Stimulated activated CD8-positive, alpha-beta memory T cell treated with anti-CD3 and anti-CD28 coated beads, Interleukin-7, amount 100 ng/mL, for 1 hour (primary cell): ENCODE data around the gene MEDAG.

Experiments used
- DNase-seq, 2 donors: peaks; one replicate each; pipeline ENCODE4 v3.0.0-alpha.2; 2020; ENCODE audit warnings: low read depth in 2 of 2

Gene MEDAG

GRCh38 chr13:30872685-30873461, 33.2 kb upstream of the MEDAG start:
- DNase-seq = no peak

- no peak for DNase-seq
Measured at GRCh38 chr13:30873499-30873898, 32.6 kb upstream of the MEDAG start.

GRCh38 chr13:30874111-30874510, 32.0 kb upstream of the MEDAG start:
- no peak for DNase-seq

- no peak for DNase-seq
Measured at GRCh38 chr13:30874561-30874960, 31.5 kb upstream of the MEDAG start.

GRCh38 chr13:30877335-30877734, 28.7 kb upstream of the MEDAG start:
- no peak for DNase-seq

- DNase-seq = no peak
Measured at GRCh38 chr13:30880151-30880855, 25.8 kb upstream of the MEDAG start.

GRCh38 chr13:30880856-30881155, 25.3 kb upstream of the MEDAG start:
- no peak for DNase-seq

- no peak for DNase-seq
Measured at GRCh38 chr13:30881191-30881651, 24.9 kb upstream of the MEDAG start.

GRCh38 chr13:30882026-30882850, 23.8 kb upstream of the MEDAG start:
- no peak for DNase-seq

GRCh38 chr13:30882996-30883766, 22.9 kb upstream of the MEDAG start:
- no peak for DNase-seq

GRCh38 chr13:30884543-30884942, 21.5 kb upstream of the MEDAG start:
- DNase-seq = no peak

GRCh38 chr13:30889196-30889690, 16.8 kb upstream of the MEDAG start:
- no peak for DNase-seq

GRCh38 chr13:30892966-30893365, 13.1 kb upstream of the MEDAG start:
- DNase-seq = no peak

GRCh38 chr13:30895773-30896172, 10.3 kb upstream of the MEDAG start:
- no peak for DNase-seq

- DNase-seq = no peak
Measured at GRCh38 chr13:30898070-30898469, 8.0 kb upstream of the MEDAG start.

- DNase-seq = no peak
Measured at GRCh38 chr13:30898678-30899241, 7.3 kb upstream of the MEDAG start.

- no peak for DNase-seq
Measured at GRCh38 chr13:30900436-30900835, 5.6 kb upstream of the MEDAG start.

GRCh38 chr13:30900952-30901749, 4.9 kb upstream of the MEDAG start:
- DNase-seq = no peak

GRCh38 chr13:30904043-30904442, 2.0 kb upstream of the MEDAG start:
- DNase-seq = no peak

GRCh38 chr13:30906411-30907051, 460 bp downstream of the MEDAG start:
- no peak for DNase-seq
